Measurements from ENCODE around the gene WBP11. TPM values are rescaled to one million over a fixed set of nuclear protein-coding genes. Genes with fewer than 3 reads are reported as not detected.

The WBP11 gene
- total RNA-seq, 2 donors from 2014 or later = 124 to 129 TPM

DNA sequence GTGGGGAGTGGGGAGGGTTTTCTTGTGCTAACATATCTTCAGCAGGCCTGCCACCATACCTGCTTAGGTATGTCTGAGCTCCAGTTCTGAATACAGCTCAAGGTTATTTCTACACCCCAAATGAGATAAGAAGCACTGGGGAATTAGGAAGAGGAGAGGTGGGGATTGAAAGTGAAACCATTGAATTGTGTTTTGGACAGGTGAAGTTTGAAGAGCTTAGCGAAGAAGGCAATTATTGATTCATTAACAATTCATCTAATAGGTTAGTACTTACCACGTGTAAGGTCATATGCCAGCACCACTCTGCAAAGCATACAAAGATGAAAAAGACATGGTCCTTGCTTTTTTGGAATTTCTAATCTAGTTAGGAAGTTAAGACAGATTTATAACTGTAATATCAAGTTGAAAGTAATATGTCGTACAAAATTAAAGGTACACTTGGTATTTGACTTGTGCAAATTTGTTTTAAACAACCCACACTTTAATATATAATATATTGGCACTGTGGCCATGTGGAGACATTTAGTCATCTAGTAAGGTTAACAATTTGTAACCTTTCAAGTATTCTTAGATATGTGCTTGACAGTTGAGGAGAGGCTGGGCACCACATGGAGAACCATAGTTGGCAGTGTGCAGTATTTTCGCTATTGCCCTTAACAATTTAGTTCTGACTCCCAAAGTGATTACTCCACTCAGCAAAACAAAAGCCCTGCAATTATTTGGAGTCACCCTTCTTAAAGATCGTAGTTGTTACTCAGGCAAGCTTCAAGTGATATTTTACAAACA is 7.1 kb upstream of the WBP11 start:
- H3K36me3 Mint-ChIP-seq (ENCODE audit: low read depth) = no peaks in the 10 kb centered on the region
- peaks cover 5% of the 10 kb centered on the region for H3K27me3 Mint-ChIP-seq
- DNase-seq (no peak), ATAC-seq (no peak)
- peaks cover 6% of the 10 kb centered on the region for H3K4me1 Mint-ChIP-seq
- H3K27ac Mint-ChIP-seq = no peak overlapping the region
- H3K9me3 ChIP-seq (ENCODE audit: control insufficient read depth, low read length, poor library complexity, severe bottlenecking) = no peaks in the 10 kb centered on the region
- no peak overlapping the region for H3K4me3 Mint-ChIP-seq

DNA sequence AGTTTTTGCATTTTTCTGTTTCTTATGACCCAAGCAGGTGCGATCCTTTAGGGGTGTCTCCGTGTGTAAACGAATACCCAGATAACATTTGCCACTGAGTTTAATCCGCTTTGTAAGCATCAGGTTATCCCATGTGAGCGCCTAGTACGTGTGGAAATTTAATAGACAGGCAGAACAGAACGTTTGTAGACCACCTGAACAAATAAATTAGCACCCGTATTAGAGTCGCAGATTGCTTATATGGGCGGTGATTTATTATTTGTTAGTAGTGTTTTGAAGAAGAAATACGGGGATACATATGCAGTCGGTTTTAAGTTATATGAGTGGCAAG is 517 bp upstream of the WBP11 start:
- Mint-ChIP-seq H3K27me3 (no peaks in the 10 kb centered on the region), H3K4me3 (no peak overlapping the region), H3K36me3 (ENCODE audit: low read depth) (peaks cover 3% of the 10 kb centered on the region), H3K27ac (no peak overlapping the region), H3K4me1 (peaks cover 18% of the 10 kb centered on the region)
- peak; percentile 15 for ATAC-seq
- no peak for DNase-seq
- H3K9me3 ChIP-seq (ENCODE audit: control insufficient read depth, low read length, poor library complexity, severe bottlenecking) = no peaks in the 10 kb centered on the region

GRCh38 chr12:14802721-14803010 is 612 bp downstream of the WBP11 start:
- peaks cover 3% of the 10 kb centered on the region for H3K36me3 Mint-ChIP-seq (ENCODE audit: low read depth)
- no peaks in the 10 kb centered on the region for H3K9me3 ChIP-seq (ENCODE audit: control insufficient read depth, low read length, poor library complexity, severe bottlenecking)
- no peaks in the 10 kb centered on the region for H3K27me3 Mint-ChIP-seq
- no peak overlapping the region for H3K27ac Mint-ChIP-seq
- H3K4me1 Mint-ChIP-seq = peaks cover 18% of the 10 kb centered on the region
- DNase-seq (no peak), ATAC-seq (no peak)
- no peak overlapping the region for H3K4me3 Mint-ChIP-seq

GRCh38 chr12:14802247-14802646 is 1.0 kb downstream of the WBP11 start:
- H3K4me1 Mint-ChIP-seq = peaks cover 21% of the 10 kb centered on the region
- DNase-seq = no peak

GRCh38 chr12:14795028-14795448 is 8.2 kb downstream of the WBP11 start:
- no peak for ATAC-seq

More at GRCh38 chr12:14802247-14802646, 1.0 kb downstream of the WBP11 start:
- Mint-ChIP-seq H3K4me3 (no peak overlapping the region), H3K36me3 (ENCODE audit: low read depth) (peaks cover 3% of the 10 kb centered on the region), H3K27me3 (no peaks in the 10 kb centered on the region), H3K27ac (no peak overlapping the region)
- no peaks in the 10 kb centered on the region for H3K9me3 ChIP-seq (ENCODE audit: control insufficient read depth, low read length, poor library complexity, severe bottlenecking)
- no peak for ATAC-seq

DNA sequence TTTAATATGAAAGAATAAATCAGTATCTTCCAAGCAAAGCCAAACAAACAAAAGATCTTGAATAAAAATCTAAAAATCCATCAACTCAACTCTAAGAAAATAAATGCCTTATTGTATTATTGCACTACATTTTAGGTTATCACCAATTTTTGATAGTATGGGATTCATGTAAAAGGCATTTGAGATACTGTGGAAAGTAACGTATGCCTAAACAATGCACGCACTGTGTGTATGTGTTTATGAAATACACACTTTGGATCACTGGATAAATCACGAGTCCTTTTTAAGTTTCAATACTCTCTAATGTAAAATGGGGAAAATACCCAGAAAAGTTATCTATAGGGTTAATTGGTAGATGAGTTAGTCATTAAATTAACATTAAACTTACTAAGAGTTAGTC is 17.7 kb downstream of the WBP11 start:
- DNase-seq (no peak), ATAC-seq (no peak)
- Mint-ChIP-seq H3K36me3 (ENCODE audit: low read depth) (peaks cover 6% of the 10 kb centered on the region), H3K27me3 (no peaks in the 10 kb centered on the region), H3K4me1 (peaks cover 1% of the 10 kb centered on the region), H3K4me3 (no peak overlapping the region), H3K27ac (no peak overlapping the region)
- no peaks in the 10 kb centered on the region for H3K9me3 ChIP-seq (ENCODE audit: control insufficient read depth, low read length, poor library complexity, severe bottlenecking)

More at GRCh38 chr12:14795028-14795448, 8.2 kb downstream of the WBP11 start:
- DNase-seq = no peak
- peaks cover 14% of the 10 kb centered on the region for H3K4me1 Mint-ChIP-seq
- peaks cover 17% of the 10 kb centered on the region for H3K36me3 Mint-ChIP-seq (ENCODE audit: low read depth)
- no peaks in the 10 kb centered on the region for H3K27me3 Mint-ChIP-seq
- no peaks in the 10 kb centered on the region for H3K9me3 ChIP-seq (ENCODE audit: control insufficient read depth, low read length, poor library complexity, severe bottlenecking)
- H3K27ac Mint-ChIP-seq = peak overlapping the region; percentile 11
- no peak overlapping the region for H3K4me3 Mint-ChIP-seq

GRCh38 chr12:14784471-14784870 is 18.8 kb downstream of the WBP11 start:
- DNase-seq = no peak
- no peaks in the 10 kb centered on the region for H3K9me3 ChIP-seq (ENCODE audit: control insufficient read depth, low read length, poor library complexity, severe bottlenecking)
- Mint-ChIP-seq H3K27me3 (no peaks in the 10 kb centered on the region), H3K4me3 (no peak overlapping the region), H3K36me3 (ENCODE audit: low read depth) (peaks cover 4% of the 10 kb centered on the region), H3K27ac (no peak overlapping the region), H3K4me1 (peaks cover 7% of the 10 kb centered on the region)
- no peak for ATAC-seq

GRCh38 chr12:14782756-14783155 is 20.5 kb downstream of the WBP11 start:
- H3K27me3 Mint-ChIP-seq = no peaks in the 10 kb centered on the region
- no peak overlapping the region for H3K27ac Mint-ChIP-seq
- DNase-seq (no peak), ATAC-seq (no peak)
- no peaks in the 10 kb centered on the region for H3K9me3 ChIP-seq (ENCODE audit: control insufficient read depth, low read length, poor library complexity, severe bottlenecking)
- H3K36me3 Mint-ChIP-seq (ENCODE audit: low read depth) = peaks cover 4% of the 10 kb centered on the region
- H3K4me3 Mint-ChIP-seq = no peak overlapping the region
- H3K4me1 Mint-ChIP-seq = peaks cover 11% of the 10 kb centered on the region

DNA sequence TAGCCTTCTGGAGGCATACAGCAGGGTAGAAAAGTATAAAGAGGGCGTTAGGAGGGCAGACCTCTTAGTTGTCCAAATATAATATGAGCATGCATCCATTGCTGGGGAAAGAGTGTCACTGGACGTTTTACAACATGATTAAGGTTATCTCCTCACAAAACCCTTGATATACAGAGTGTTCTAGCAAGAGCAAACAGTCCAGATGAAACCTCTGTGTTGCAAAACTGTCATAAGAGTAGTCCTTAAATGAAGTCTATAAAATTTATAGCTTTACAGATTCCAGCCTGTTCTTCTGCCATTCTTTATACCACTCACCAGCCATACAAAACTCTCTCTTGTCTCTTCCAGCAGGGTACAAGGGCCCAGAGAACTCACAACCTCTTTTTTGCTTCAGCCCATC is 21.7 kb downstream of the WBP11 start:
- no peaks in the 10 kb centered on the region for H3K9me3 ChIP-seq (ENCODE audit: control insufficient read depth, low read length, poor library complexity, severe bottlenecking)
- Mint-ChIP-seq H3K36me3 (ENCODE audit: low read depth) (peaks cover 2% of the 10 kb centered on the region), H3K27ac (no peak overlapping the region), H3K4me3 (no peak overlapping the region), H3K27me3 (no peaks in the 10 kb centered on the region), H3K4me1 (peaks cover 11% of the 10 kb centered on the region)
- no peak for ATAC-seq
- DNase-seq = no peak

GRCh38 chr12:14780859-14781258 is 22.4 kb downstream of the WBP11 start:
- Mint-ChIP-seq H3K36me3 (ENCODE audit: low read depth) (peaks cover 2% of the 10 kb centered on the region), H3K4me1 (peaks cover 17% of the 10 kb centered on the region), H3K27ac (no peak overlapping the region), H3K27me3 (no peaks in the 10 kb centered on the region), H3K4me3 (no peak overlapping the region)
- H3K9me3 ChIP-seq (ENCODE audit: control insufficient read depth, low read length, poor library complexity, severe bottlenecking) = no peaks in the 10 kb centered on the region
- ATAC-seq (no peak), DNase-seq (no peak)

- no peak overlapping the region for H3K27ac Mint-ChIP-seq
Measured at GRCh38 chr12:14779834-14780233, 23.4 kb downstream of the WBP11 start.

GRCh38 chr12:14777271-14777670 is 26.0 kb downstream of the WBP11 start:
- DNase-seq = no peak
- Mint-ChIP-seq H3K36me3 (ENCODE audit: low read depth) (peaks cover 2% of the 10 kb centered on the region), H3K27me3 (no peaks in the 10 kb centered on the region), H3K27ac (no peak overlapping the region), H3K4me3 (no peak overlapping the region), H3K4me1 (peaks cover 35% of the 10 kb centered on the region)
- ATAC-seq = no peak
- no peaks in the 10 kb centered on the region for H3K9me3 ChIP-seq (ENCODE audit: control insufficient read depth, low read length, poor library complexity, severe bottlenecking)

More at GRCh38 chr12:14779834-14780233, 23.4 kb downstream of the WBP11 start:
- no peak for DNase-seq
- H3K9me3 ChIP-seq (ENCODE audit: control insufficient read depth, low read length, poor library complexity, severe bottlenecking) = no peaks in the 10 kb centered on the region
- H3K36me3 Mint-ChIP-seq (ENCODE audit: low read depth) = peaks cover 2% of the 10 kb centered on the region
- H3K4me3 Mint-ChIP-seq = no peak overlapping the region
- peaks cover 26% of the 10 kb centered on the region for H3K4me1 Mint-ChIP-seq
- ATAC-seq = no peak
- no peaks in the 10 kb centered on the region for H3K27me3 Mint-ChIP-seq

DNA sequence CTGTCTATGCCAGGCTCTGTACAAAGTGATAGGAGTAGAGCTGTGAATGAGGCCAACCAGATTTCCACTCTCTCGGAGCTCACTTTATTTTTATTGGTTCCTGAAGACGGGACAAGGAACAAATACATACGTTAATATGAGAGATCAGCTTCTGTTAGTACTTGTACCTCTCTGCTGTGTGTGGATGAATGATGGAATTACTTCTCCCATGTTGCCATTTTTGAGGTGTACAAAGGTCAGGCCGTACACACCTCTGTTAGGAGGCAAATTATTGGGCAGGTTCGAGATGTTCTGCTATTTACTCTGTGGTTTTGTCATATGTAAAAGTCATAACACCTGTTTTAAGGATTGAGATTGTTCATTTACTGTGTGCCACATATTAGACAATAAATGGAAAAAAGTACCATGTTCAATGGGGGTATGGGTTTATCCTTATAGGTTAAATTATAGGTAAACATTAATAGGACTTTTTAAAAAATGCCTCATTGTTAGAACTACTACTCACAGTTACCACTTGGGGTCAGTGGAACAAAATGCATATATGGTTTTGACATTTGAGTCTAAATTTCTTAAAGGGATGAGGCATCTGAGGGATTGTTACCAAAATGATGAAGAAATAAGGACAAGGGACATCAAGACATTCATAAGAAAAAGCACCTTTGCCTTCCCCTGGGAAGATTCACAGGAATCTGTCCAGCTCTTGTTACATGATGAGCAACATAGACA is 26.9 kb downstream of the WBP11 start:
- Mint-ChIP-seq H3K4me1 (peaks cover 35% of the 10 kb centered on the region), H3K27ac (no peak overlapping the region), H3K4me3 (no peak overlapping the region), H3K36me3 (ENCODE audit: low read depth) (peaks cover 2% of the 10 kb centered on the region), H3K27me3 (no peaks in the 10 kb centered on the region)
- H3K9me3 ChIP-seq (ENCODE audit: control insufficient read depth, low read length, poor library complexity, severe bottlenecking) = no peaks in the 10 kb centered on the region
- ATAC-seq (no peak), DNase-seq (no peak)

- Mint-ChIP-seq H3K36me3 (ENCODE audit: low read depth) (peaks cover 2% of the 10 kb centered on the region), H3K4me3 (peak overlapping the region; percentile 99), H3K4me1 (peaks cover 41% of the 10 kb centered on the region), H3K27ac (peak overlapping the region; percentile 100), H3K27me3 (no peaks in the 10 kb centered on the region)
- H3K9me3 ChIP-seq (ENCODE audit: control insufficient read depth, low read length, poor library complexity, severe bottlenecking) = no peaks in the 10 kb centered on the region
- ATAC-seq (no peak), DNase-seq (no peak)
Measured at GRCh38 chr12:14775636-14775980, 27.7 kb downstream of the WBP11 start.
